ENCODE results near the gene ANKRD63.

The ANKRD63 gene

GRCh38 chr15:40282869-40283614, at the start of gene ANKRD63:
Gene ANKRD63 (minus strand): TSS chr15:40283064. CDS start chr15:40282586, 478 bp downstream.
- Histone ChIP-seq H3K79me2 (ENCODE audit: insufficient read depth, low read length) (no peaks in the 10 kb centered on the region), H3K9me3 (ENCODE audit: low read length) (no peaks in the 10 kb centered on the region), H3K4me3 (ENCODE audit: low read depth, low read length, poor library complexity, severe bottlenecking) (peak within 1 kb of the TSS; percentile 59), H2AFZ (ENCODE audit: low read length) (no peak within 1 kb of the TSS), H3K4me2 (ENCODE audit: low read length) (peak within 1 kb of the TSS; percentile 73), H3K36me3 (ENCODE audit: insufficient read depth, low read length) (no peaks in the 10 kb centered on the region), H3K9me2 (ENCODE audit: low read depth, low read length) (no peaks in the 10 kb centered on the region), H3K4me1 (ENCODE audit: insufficient read depth, low read length, severe bottlenecking) (peaks cover 14% of the 10 kb centered on the region), H3K27me3 (ENCODE audit: insufficient read depth, low read length) (no peaks in the 10 kb centered on the region; the same call in 1 of the 2 replicates), H3F3A (ENCODE audit: insufficient read depth, low read length) (no peaks in the 10 kb centered on the region), H4K20me1 (ENCODE audit: insufficient read depth, low read length) (no peaks in the 10 kb centered on the region), H3K27ac (ENCODE audit: low read depth, low read length, poor library complexity, severe bottlenecking) (no peak within 1 kb of the TSS), H3K9ac (ENCODE audit: low read length) (peak within 1 kb of the TSS; percentile 14; the same call in 1 of the 2 replicates)
- TF ChIP-seq CTCF (IDR thresholded peaks at IDR 0.05; ENCODE audit: low read length) (no peak), EZH2 (IDR thresholded peaks at IDR 0.05; ENCODE audit: borderline replicate concordance, low read length) (no peak)

- Histone ChIP-seq H2AFZ (ENCODE audit: low read length) (no peak overlapping the region), H3K79me2 (ENCODE audit: insufficient read depth, low read length) (no peaks in the 10 kb centered on the region), H3K27ac (ENCODE audit: low read depth, low read length, poor library complexity, severe bottlenecking) (no peak overlapping the region), H3K4me1 (ENCODE audit: insufficient read depth, low read length, severe bottlenecking) (peaks cover 14% of the 10 kb centered on the region), H3K4me2 (ENCODE audit: low read length) (no peak overlapping the region), H3K9me2 (ENCODE audit: low read depth, low read length) (no peaks in the 10 kb centered on the region), H4K20me1 (ENCODE audit: insufficient read depth, low read length) (no peaks in the 10 kb centered on the region), H3K9me3 (ENCODE audit: low read length) (no peaks in the 10 kb centered on the region), H3F3A (ENCODE audit: insufficient read depth, low read length) (no peaks in the 10 kb centered on the region), H3K27me3 (ENCODE audit: insufficient read depth, low read length) (no peaks in the 10 kb centered on the region), H3K4me3 (ENCODE audit: low read depth, low read length, poor library complexity, severe bottlenecking) (no peak overlapping the region), H3K36me3 (ENCODE audit: insufficient read depth, low read length) (no peaks in the 10 kb centered on the region), H3K9ac (ENCODE audit: low read length) (no peak overlapping the region)
- TF ChIP-seq CTCF (IDR thresholded peaks at IDR 0.05; ENCODE audit: low read length) = no peak
- no peak for TF ChIP-seq EZH2 (IDR thresholded peaks at IDR 0.05; ENCODE audit: borderline replicate concordance, low read length)
Measured at GRCh38 chr15:40332113-40332781, 49.4 kb upstream of the ANKRD63 start.

GRCh38 chr15:40331637-40332036, 48.8 kb upstream of the ANKRD63 start:
- Histone ChIP-seq H3F3A (ENCODE audit: insufficient read depth, low read length) (no peaks in the 10 kb centered on the region), H3K27me3 (ENCODE audit: insufficient read depth, low read length) (no peaks in the 10 kb centered on the region), H3K4me3 (ENCODE audit: low read depth, low read length, poor library complexity, severe bottlenecking) (no peak overlapping the region), H3K36me3 (ENCODE audit: insufficient read depth, low read length) (no peaks in the 10 kb centered on the region), H3K27ac (ENCODE audit: low read depth, low read length, poor library complexity, severe bottlenecking) (no peak overlapping the region), H3K4me1 (ENCODE audit: insufficient read depth, low read length, severe bottlenecking) (peaks cover 10% of the 10 kb centered on the region), H4K20me1 (ENCODE audit: insufficient read depth, low read length) (no peaks in the 10 kb centered on the region), H3K9me2 (ENCODE audit: low read depth, low read length) (no peaks in the 10 kb centered on the region), H3K79me2 (ENCODE audit: insufficient read depth, low read length) (no peaks in the 10 kb centered on the region), H3K9ac (ENCODE audit: low read length) (no peak overlapping the region), H3K9me3 (ENCODE audit: low read length) (no peaks in the 10 kb centered on the region), H2AFZ (ENCODE audit: low read length) (no peak overlapping the region), H3K4me2 (ENCODE audit: low read length) (no peak overlapping the region)
- TF ChIP-seq EZH2 (IDR thresholded peaks at IDR 0.05; ENCODE audit: borderline replicate concordance, low read length) = no peak
- TF ChIP-seq CTCF (IDR thresholded peaks at IDR 0.05; ENCODE audit: low read length) = no peak
